Measurements from ENCODE around the gene WFDC6. TPM values are rescaled to one million over a fixed set of nuclear protein-coding genes. Genes with fewer than 3 reads are reported as not detected.
"Not testable (repeated sequence)": the region's sequence is repeated elsewhere in the genome, so short reads cannot be mapped to it uniquely, and the experiment has no call there.

Gene WFDC6
- polyA plus RNA-seq, 1 donor from 2014 or later = not detected

GRCh38 chr20:45584294-45584693, 45.0 kb upstream of the WFDC6 start:
- H3K27ac ChIP-seq (ENCODE audit: low read length); H3K9me3 ChIP-seq (ENCODE audit: low read length); H3K36me3 ChIP-seq (ENCODE audit: insufficient read depth, low read length); H3K4me3 ChIP-seq (ENCODE audit: low read length); H4K20me1 ChIP-seq (ENCODE audit: insufficient read depth); H3K79me2 ChIP-seq (replicated peaks; ENCODE audit: insufficient read depth, low read length); H3K4me2 ChIP-seq (ENCODE audit: low read length); H3K9me2 ChIP-seq (ENCODE audit: insufficient read depth, low read length); H3F3A ChIP-seq (ENCODE audit: insufficient read depth, low read length, poor library complexity, severe bottlenecking); H3K27me3 ChIP-seq (ENCODE audit: insufficient read depth, low read depth, low read length); H3K9ac ChIP-seq (ENCODE audit: low read length); H2AFZ ChIP-seq (ENCODE audit: low read depth, low read length): not testable (repeated sequence)

GRCh38 chr20:45583502-45583901, 44.2 kb upstream of the WFDC6 start:
- Histone ChIP-seq H3K27me3 (ENCODE audit: insufficient read depth, low read depth, low read length) (no peaks in the 10 kb centered on the region), H2AFZ (ENCODE audit: low read depth, low read length) (no peak overlapping the region), H4K20me1 (ENCODE audit: insufficient read depth) (no peaks in the 10 kb centered on the region), H3K9me2 (ENCODE audit: insufficient read depth, low read length) (no peaks in the 10 kb centered on the region), H3K4me2 (ENCODE audit: low read length) (no peak overlapping the region), H3K9me3 (ENCODE audit: low read length) (no peaks in the 10 kb centered on the region), H3K27ac (ENCODE audit: low read length) (no peak overlapping the region), H3K9ac (ENCODE audit: low read length) (no peak overlapping the region), H3F3A (ENCODE audit: insufficient read depth, low read length, poor library complexity, severe bottlenecking) (no peaks in the 10 kb centered on the region), H3K4me3 (ENCODE audit: low read length) (no peak overlapping the region), H3K36me3 (ENCODE audit: insufficient read depth, low read length) (no peaks in the 10 kb centered on the region), H3K79me2 (replicated peaks; ENCODE audit: insufficient read depth, low read length) (no peaks in the 10 kb centered on the region)
- TF ChIP-seq REST (IDR thresholded peaks at IDR 0.05; ENCODE audit: borderline replicate concordance) = no peak
- TF ChIP-seq EZH2 (IDR thresholded peaks at IDR 0.05; ENCODE audit: borderline replicate concordance, insufficient read depth, low read length, poor library complexity, severe bottlenecking) = no peak
- no peak for TF ChIP-seq MXI1 (conservative IDR thresholded peaks at IDR 0.05; ENCODE audit: poor library complexity, severe bottlenecking)
- no peak for TF ChIP-seq POLR2AphosphoS5 (IDR thresholded peaks at IDR 0.05)
- no peak for TF ChIP-seq SMC3 (conservative IDR thresholded peaks at IDR 0.05; ENCODE audit: poor library complexity)
- no peak for TF ChIP-seq TAF1 (IDR thresholded peaks at IDR 0.05; ENCODE audit: low read depth)
- TF ChIP-seq CTCF (IDR thresholded peaks at IDR 0.05; ENCODE audit: poor library complexity, severe bottlenecking) = no peak
- TF ChIP-seq EP300 (conservative IDR thresholded peaks at IDR 0.05; ENCODE audit: poor library complexity, severe bottlenecking) = no peak
- no peak for TF ChIP-seq RAD21 (conservative IDR thresholded peaks at IDR 0.05)

- Histone ChIP-seq H3K9ac (ENCODE audit: low read length) (no peak overlapping the region), H3F3A (ENCODE audit: insufficient read depth, low read length, poor library complexity, severe bottlenecking) (no peaks in the 10 kb centered on the region), H3K9me2 (ENCODE audit: insufficient read depth, low read length) (no peaks in the 10 kb centered on the region), H3K4me2 (ENCODE audit: low read length) (no peak overlapping the region), H4K20me1 (ENCODE audit: insufficient read depth) (no peaks in the 10 kb centered on the region), H3K79me2 (replicated peaks; ENCODE audit: insufficient read depth, low read length) (no peaks in the 10 kb centered on the region), H3K9me3 (ENCODE audit: low read length) (no peaks in the 10 kb centered on the region), H3K27me3 (ENCODE audit: insufficient read depth, low read depth, low read length) (no peaks in the 10 kb centered on the region), H3K27ac (ENCODE audit: low read length) (no peak overlapping the region), H3K4me3 (ENCODE audit: low read length) (no peak overlapping the region), H2AFZ (ENCODE audit: low read depth, low read length) (no peak overlapping the region), H3K36me3 (ENCODE audit: insufficient read depth, low read length) (no peaks in the 10 kb centered on the region)
- TF ChIP-seq EZH2 (IDR thresholded peaks at IDR 0.05; ENCODE audit: borderline replicate concordance, insufficient read depth, low read length, poor library complexity, severe bottlenecking) (no peak), CTCF (IDR thresholded peaks at IDR 0.05; ENCODE audit: poor library complexity, severe bottlenecking) (no peak), POLR2AphosphoS5 (IDR thresholded peaks at IDR 0.05) (no peak), MXI1 (conservative IDR thresholded peaks at IDR 0.05; ENCODE audit: poor library complexity, severe bottlenecking) (no peak), RAD21 (conservative IDR thresholded peaks at IDR 0.05) (no peak), EP300 (conservative IDR thresholded peaks at IDR 0.05; ENCODE audit: poor library complexity, severe bottlenecking) (no peak), TAF1 (IDR thresholded peaks at IDR 0.05; ENCODE audit: low read depth) (no peak), SMC3 (conservative IDR thresholded peaks at IDR 0.05; ENCODE audit: poor library complexity) (no peak), REST (IDR thresholded peaks at IDR 0.05; ENCODE audit: borderline replicate concordance) (no peak)
Measured at GRCh38 chr20:45581702-45582101, 42.4 kb upstream of the WFDC6 start.
